ENCODE measurements around the gene SLFNL1. TPM values are rescaled to one million over a fixed set of nuclear protein-coding genes. Genes with fewer than 3 reads are reported as not detected.

SLFNL1 gene
- total RNA-seq, 8 experiments from 2014 or later: 0.50 to 4.2 (median 1.5) TPM

GRCh38 chr1:41017141-41018017 is 4.1 kb downstream of the SLFNL1 start:
- in situ Hi-C loops (cut with MboI; ENCODE audit: low pct_unique_long_range_greater_than_20kb in 2 of 9, low sequenced_read_pairs in 9 of 9, unreplicated experiment in 9 of 9): no loop called here
- WGBS, 10 experiments: 94 to 100% (median 98%) methylated on average over 1 to 30 of the region's 44 CpGs; no CpG with 5 or more reads in 7 of the 10 experiments
- Histone ChIP-seq H3K27ac (no peak overlapping the region), H3K4me1 (replicated peaks in 1 of 2) (peaks cover 0 to 4% of the 10 kb centered on the region in 2 donors), H3K4me3 (no peak overlapping the region)
- peak in 1 of 8 experiments; percentile 15 for ATAC-seq (replicated peaks in 6 of 8)

GRCh38 chr1:41015897-41016470 is 5.5 kb downstream of the SLFNL1 start:
- Histone ChIP-seq H3K4me3 (no peak overlapping the region), H3K27ac (no peak overlapping the region), H3K4me1 (replicated peaks in 1 of 2) (peaks cover 0 to under 1% of the 10 kb centered on the region in 2 donors)
- in situ Hi-C loops (cut with MboI; ENCODE audit: low pct_unique_long_range_greater_than_20kb in 2 of 9, low sequenced_read_pairs in 9 of 9, unreplicated experiment in 9 of 9): no loop called here
- no peak for ATAC-seq (replicated peaks in 6 of 8)
- 70 to 97% (median 93%) methylated on average over 2 to 10 of the region's 13 CpGs; no CpG with 5 or more reads in 3 of the 10 experiments for WGBS, 10 experiments

GRCh38 chr1:41015281-41015896 is 6.1 kb downstream of the SLFNL1 start:
- H3K4me1 ChIP-seq (replicated peaks in 1 of 2): peaks cover 0 to 6% of the 10 kb centered on the region in 2 donors
- H3K27ac ChIP-seq: no peak overlapping the region
- 0 to 100% (median 77%) methylated on average over 1 to 5 of the region's 5 CpGs; no CpG with 5 or more reads in 2 of the 10 experiments for WGBS, 10 experiments
- no peak overlapping the region for H3K4me3 ChIP-seq
- in situ Hi-C loops (cut with MboI; ENCODE audit: low pct_unique_long_range_greater_than_20kb in 2 of 9, low sequenced_read_pairs in 9 of 9, unreplicated experiment in 9 of 9): no loop called here
- ATAC-seq (replicated peaks in 6 of 8): no peak

GRCh38 chr1:41014871-41015270 is 6.7 kb downstream of the SLFNL1 start:
- peaks cover 0 to 7% of the 10 kb centered on the region in 2 donors for H3K4me1 ChIP-seq (replicated peaks in 1 of 2)
- ATAC-seq (replicated peaks in 6 of 8): peak in 2 of 8 experiments; percentile 11 to 42
- WGBS, 10 experiments: 75 to 100% (median 87%) methylated on average over 5 to 8 of the region's 8 CpGs; no CpG with 5 or more reads in 6 of the 10 experiments
- in situ Hi-C loops (cut with MboI; ENCODE audit: low pct_unique_long_range_greater_than_20kb in 2 of 9, low sequenced_read_pairs in 9 of 9, unreplicated experiment in 9 of 9): no loop called here
- H3K4me3 ChIP-seq: no peak overlapping the region
- H3K27ac ChIP-seq: no peak overlapping the region

DNA sequence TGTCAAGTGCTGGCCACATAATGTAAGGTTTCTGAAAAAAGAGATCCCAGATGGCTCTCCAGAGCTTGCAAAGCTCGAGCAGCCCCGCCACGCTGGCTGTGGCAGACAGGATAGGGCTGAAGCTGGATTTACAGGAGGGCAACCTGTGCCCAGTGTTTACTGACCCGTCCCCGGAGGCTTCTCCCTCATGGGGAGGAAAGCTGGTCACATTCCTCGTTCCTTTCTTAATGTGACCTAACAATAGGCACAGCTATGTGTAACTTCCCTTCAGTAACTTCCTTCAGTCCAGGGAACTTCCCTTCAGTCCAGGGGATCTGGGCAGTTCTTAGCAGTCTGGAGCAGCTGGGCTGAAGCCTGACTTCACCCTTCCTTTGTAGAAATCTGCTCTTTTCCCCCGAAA is 7.7 kb downstream of the SLFNL1 start:
- in situ Hi-C loops (cut with MboI; ENCODE audit: low pct_unique_long_range_greater_than_20kb in 2 of 9, low sequenced_read_pairs in 9 of 9, unreplicated experiment in 9 of 9): no loop called here
- no peak overlapping the region for H3K4me3 ChIP-seq
- H3K27ac ChIP-seq: no peak overlapping the region
- no peak for ATAC-seq (replicated peaks in 6 of 8)
- 0 to 100% (median 96%) methylated on average over 1 to 7 of the region's 7 CpGs; no CpG with 5 or more reads in 2 of the 10 experiments for WGBS, 10 experiments
- peaks cover 0 to 7% of the 10 kb centered on the region in 2 donors for H3K4me1 ChIP-seq (replicated peaks in 1 of 2)

- Histone ChIP-seq H3K27ac (no peak overlapping the region), H3K4me1 (replicated peaks in 1 of 2) (peaks cover 0 to 7% of the 10 kb centered on the region in 2 donors), H3K4me3 (no peak overlapping the region)
- in situ Hi-C loops (cut with MboI; ENCODE audit: low pct_unique_long_range_greater_than_20kb in 2 of 9, low sequenced_read_pairs in 9 of 9, unreplicated experiment in 9 of 9): no loop called here
- WGBS, 10 experiments: 92 to 100% (median 100%) methylated on average over 1 to 6 of the region's 6 CpGs; no CpG with 5 or more reads in 1 of the 10 experiments
- no peak for ATAC-seq (replicated peaks in 6 of 8)
Measured at GRCh38 chr1:41013024-41013423, 8.5 kb downstream of the SLFNL1 start.

GRCh38 chr1:41010345-41010744 is 11.2 kb downstream of the SLFNL1 start:
- in situ Hi-C loops (cut with MboI; ENCODE audit: low pct_unique_long_range_greater_than_20kb in 2 of 9, low sequenced_read_pairs in 9 of 9, unreplicated experiment in 9 of 9): no loop called here
- H3K4me3 ChIP-seq: no peak overlapping the region
- H3K27ac ChIP-seq: no peak overlapping the region
- peak in 3 of 8 experiments; percentile 35 to 55 (median 45) for ATAC-seq (replicated peaks in 6 of 8)
- peaks cover 0 to 7% of the 10 kb centered on the region in 2 donors for H3K4me1 ChIP-seq (replicated peaks in 1 of 2)
- WGBS, 10 experiments: 67 to 80% (median 75%) methylated on average over 1 of the region's 1 CpG; no CpG with 5 or more reads in 6 of the 10 experiments

- peaks cover 0 to 7% of the 10 kb centered on the region in 2 donors for H3K4me1 ChIP-seq (replicated peaks in 1 of 2)
- H3K4me3 ChIP-seq: no peak overlapping the region
- 93 to 100% (median 97%) methylated on average over 1 to 7 of the region's 8 CpGs; no CpG with 5 or more reads in 3 of the 10 experiments for WGBS, 10 experiments
- in situ Hi-C loops (cut with MboI; ENCODE audit: low pct_unique_long_range_greater_than_20kb in 2 of 9, low sequenced_read_pairs in 9 of 9, unreplicated experiment in 9 of 9): no loop called here
- no peak for ATAC-seq (replicated peaks in 6 of 8)
- H3K27ac ChIP-seq: no peak overlapping the region
Measured at GRCh38 chr1:41009466-41009865, 12.1 kb downstream of the SLFNL1 start.

GRCh38 chr1:41006942-41007865 is 14.3 kb downstream of the SLFNL1 start:
- Histone ChIP-seq H3K27ac (no peak overlapping the region), H3K4me1 (replicated peaks in 1 of 2) (peaks cover 0 to 7% of the 10 kb centered on the region in 2 donors), H3K4me3 (no peak overlapping the region)
- 80 to 100% (median 96%) methylated on average over 1 to 16 of the region's 19 CpGs for whole genome bisulfite sequencing, 10 experiments
- ATAC-seq (replicated peaks in 6 of 8): peak in 1 of 8 experiments; percentile 26
- in situ Hi-C loops (cut with MboI; ENCODE audit: low pct_unique_long_range_greater_than_20kb in 2 of 9, low sequenced_read_pairs in 9 of 9, unreplicated experiment in 9 of 9): no loop called here

DNA sequence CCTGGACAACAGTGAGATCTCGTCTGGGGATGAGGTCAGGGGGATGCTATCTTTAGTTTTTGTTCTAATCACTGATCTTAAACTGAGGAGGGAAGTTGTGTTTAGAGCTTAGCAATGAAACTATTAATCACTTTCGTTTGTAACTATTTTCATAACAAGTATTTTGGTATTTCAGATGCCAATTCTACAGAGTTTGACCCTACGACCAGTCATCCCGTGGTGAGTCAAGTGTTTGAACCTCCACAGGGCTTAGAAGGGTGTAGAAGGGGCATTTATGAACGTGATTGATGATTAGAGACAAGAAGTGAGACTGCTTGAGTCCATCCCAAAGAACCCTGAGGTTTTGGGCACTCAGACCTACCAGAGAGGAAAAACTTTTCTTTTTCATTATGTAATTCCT is 15.6 kb downstream of the SLFNL1 start:
- Histone ChIP-seq H3K4me3 (no peak overlapping the region), H3K4me1 (replicated peaks in 1 of 2) (peaks cover 0 to 5% of the 10 kb centered on the region in 2 donors), H3K27ac (no peak overlapping the region)
- WGBS, 10 experiments: 69 to 100% (median 85%) methylated on average over 2 to 5 of the region's 5 CpGs; no CpG with 5 or more reads in 2 of the 10 experiments
- ATAC-seq (replicated peaks in 6 of 8): no peak
- in situ Hi-C loops (cut with MboI; ENCODE audit: low pct_unique_long_range_greater_than_20kb in 2 of 9, low sequenced_read_pairs in 9 of 9, unreplicated experiment in 9 of 9): no loop called here

DNA sequence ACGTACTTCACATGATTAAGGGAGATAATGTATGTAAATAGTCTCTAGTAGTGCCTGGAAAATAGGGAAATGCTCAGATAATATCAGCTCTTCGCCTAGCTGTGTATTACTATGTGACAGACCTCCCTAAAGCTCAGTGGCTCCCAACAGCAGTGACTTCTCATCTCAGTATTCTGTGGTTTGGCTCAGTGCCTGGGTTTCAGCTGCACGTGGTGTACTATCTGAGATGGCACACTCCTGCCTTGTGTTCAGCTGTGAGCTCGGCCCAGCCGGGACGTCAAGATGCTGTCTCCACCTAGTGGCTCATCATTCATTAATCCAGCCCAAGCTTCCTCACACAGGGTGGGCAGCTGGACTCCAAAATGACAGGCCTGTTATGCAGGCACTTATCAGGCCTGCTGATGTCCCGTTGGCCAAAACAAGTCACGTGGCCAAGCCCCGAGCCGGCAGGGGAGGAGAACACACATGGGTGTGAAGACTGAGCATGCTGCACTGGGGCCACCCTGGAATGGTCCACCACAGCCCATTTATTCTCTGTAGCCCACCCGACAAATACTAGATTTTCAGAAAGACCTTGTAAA is 17.8 kb downstream of the SLFNL1 start:
- H3K27ac ChIP-seq: no peak overlapping the region

DNA sequence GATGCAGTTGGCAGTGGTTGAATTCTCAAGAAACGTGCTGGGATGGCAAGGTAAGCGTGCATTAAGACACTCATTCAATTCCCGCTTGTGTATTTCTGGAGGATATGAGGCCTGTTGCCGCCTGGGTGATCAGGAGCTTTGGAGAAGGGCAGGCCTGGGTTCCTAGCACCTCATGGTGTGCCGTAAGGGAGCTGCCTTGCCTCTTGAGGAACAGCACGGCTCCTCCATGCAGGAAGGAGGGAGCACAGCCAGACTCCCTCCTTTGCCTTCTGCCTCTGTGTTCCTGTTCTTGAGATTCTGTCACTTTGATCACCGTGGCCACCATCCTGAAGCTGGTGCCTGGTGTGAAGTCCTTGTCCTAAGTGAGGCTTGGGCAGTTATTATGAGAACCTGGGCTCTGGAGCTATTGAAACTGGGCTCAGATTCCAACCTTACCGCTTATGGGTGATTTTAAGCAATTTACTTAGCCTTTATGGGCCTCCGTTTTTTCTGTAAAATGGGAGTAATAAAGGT is 18.3 kb downstream of the SLFNL1 start:
- WGBS, 10 experiments: 20 to 96% (median 93%) methylated on average over 1 to 9 of the region's 9 CpGs; no CpG with 5 or more reads in 3 of the 10 experiments
- Histone ChIP-seq H3K27ac (no peak overlapping the region), H3K4me1 (replicated peaks in 1 of 2) (no peaks in the 10 kb centered on the region), H3K4me3 (no peak overlapping the region)
- ATAC-seq (replicated peaks in 6 of 8): no peak
- in situ Hi-C loops (cut with MboI; ENCODE audit: low pct_unique_long_range_greater_than_20kb in 2 of 9, low sequenced_read_pairs in 9 of 9, unreplicated experiment in 9 of 9): no loop called here

More for the DNA sequence above, 17.8 kb downstream of the SLFNL1 start:
- Histone ChIP-seq H3K4me3 (no peak overlapping the region), H3K4me1 (replicated peaks in 1 of 2) (no peaks in the 10 kb centered on the region)
- WGBS, 10 experiments: 0 to 93% (median 70%) methylated on average over 1 to 8 of the region's 11 CpGs; no CpG with 5 or more reads in 1 of the 10 experiments
- in situ Hi-C loops (cut with MboI; ENCODE audit: low pct_unique_long_range_greater_than_20kb in 2 of 9, low sequenced_read_pairs in 9 of 9, unreplicated experiment in 9 of 9): no loop called here
- ATAC-seq (replicated peaks in 6 of 8): peak; percentile 18 to 96 (median 85)

Data from motor neuron (in vitro differentiated cells).